Hepatocyte (in vitro differentiated cells): ENCODE results near the gene HYI. TPM values are rescaled to one million over a fixed set of nuclear protein-coding genes. Genes with fewer than 3 reads are reported as not detected.

Source experiments
- DNase-seq: peaks from one replicate; pipeline ENCODE4 v3.0.0-alpha.2; 2016; ENCODE audit warnings: low spot score
- H2AFZ ChIP-seq: fragments of 200-600 bp; sonication (generic); 2 replicates; pipeline ENCODE4 v1.6.0; 2016; ENCODE audit warnings: antibody characterized with exemption, mild to moderate bottlenecking
- H3K27ac ChIP-seq: fragments of 200-600 bp; sonication (generic); 2 replicates; pipeline ENCODE4 v1.5.1; 2016; ENCODE audit warnings: mild to moderate bottlenecking
- H3K27me3 ChIP-seq: fragments of 200-600 bp; sonication (generic); 2 replicates; pipeline ENCODE4 v1.6.1; 2016
- H3K36me3 ChIP-seq: fragments of 200-600 bp; sonication (generic); replicated peaks from 2 replicates; pipeline ENCODE4 v1.5.1; 2016; ENCODE audit warnings: low read depth; ENCODE audit not compliant: insufficient read depth
- H3K4me1 ChIP-seq: fragments of 200-600 bp; sonication (generic); 2 replicates; pipeline ENCODE4 v1.5.1; 2016; ENCODE audit warnings: mild to moderate bottlenecking, moderate library complexity; ENCODE audit not compliant: insufficient read depth
- H3K4me2 ChIP-seq: fragments of 200-600 bp; sonication (generic); 2 replicates; pipeline ENCODE4 v1.6.0; 2016
- H3K4me3 ChIP-seq: fragments of 200-600 bp; sonication (generic); 2 replicates; pipeline ENCODE4 v1.5.1; 2016; ENCODE audit warnings: mild to moderate bottlenecking
- H3K79me2 ChIP-seq: fragments of 200-600 bp; sonication (generic); 2 replicates; pipeline ENCODE4 v1.6.0; 2017; ENCODE audit warnings: mild to moderate bottlenecking
- H3K9me2 ChIP-seq: fragments of 200-600 bp; sonication (generic); replicated peaks from 2 replicates; pipeline ENCODE4 v1.6.0; 2017; ENCODE audit warnings: mild to moderate bottlenecking; ENCODE audit not compliant: insufficient read depth
- H3K9me3 ChIP-seq: fragments of 200-600 bp; sonication (generic); 2 replicates; pipeline ENCODE4 v1.5.1; 2016; ENCODE audit warnings: low read depth, mild to moderate bottlenecking
- H4K20me1 ChIP-seq: fragments of 200-600 bp; sonication (generic); 2 replicates; pipeline ENCODE4 v1.6.0; 2016; ENCODE audit warnings: mild to moderate bottlenecking; ENCODE audit not compliant: insufficient read depth, poor library complexity, severe bottlenecking
- EZH2 ChIP-seq: fragments of 200-600 bp; sonication (generic); IDR thresholded peaks from 2 replicates; pipeline ENCODE4 v1.6.1; 2016; ENCODE audit warnings: antibody characterized with exemption, mild to moderate bottlenecking, borderline replicate concordance
- EZH2phosphoT487 ChIP-seq: fragments of 200-600 bp; sonication (generic); IDR thresholded peaks from one replicate; pipeline ENCODE4 v1.6.1; 2018; ENCODE audit warnings: antibody characterized with exemption, mild to moderate bottlenecking, low read depth, moderate library complexity; ENCODE audit not compliant: unreplicated experiment, severe bottlenecking
- WGBS: methylation state at CpG from one replicate; pipeline ENCODE4 v1.1.6; 2016; ENCODE audit warnings: low lambda C conversion rate; ENCODE audit errors: missing lambda C conversion rate; 5-methylcytosine and 5-hydroxymethylcytosine counted together
- polyA plus RNA-seq: library from polyadenylated mRNA; unstranded; fragments of >200 nt; fragmentation: Nextera tagmentation; extraction: Ambion mirVana; gene quantifications from 2 replicates; pipeline ENCODE4 v1.2.1, GENCODE V29; 2016
- total RNA-seq: library from RNA; depleted of rRNA; stranded (reverse); fragments of >200 nt; gene quantifications from 2 replicates; pipeline ENCODE4 v1.2.3, GENCODE V29; 2014
- TF ChIP-seq, protein P1 (sequence below): fragments of 200-600 bp; sonication (generic); IDR thresholded peaks from 2 replicates; pipeline ENCODE4 v1.5.1; 2016; ENCODE audit warnings: antibody characterized with exemption, mild to moderate bottlenecking; ENCODE audit not compliant: poor library complexity

HYI gene
- total and polyA plus RNA-seq, 2 experiments from 2014 or later, result 30.7 to 37.5 TPM

- Histone ChIP-seq H3K27me3 (no peaks in the 10 kb centered on the region), H2AFZ (no peak overlapping the region), H3K4me2 (no peak overlapping the region), H3K79me2 (no peaks in the 10 kb centered on the region), H3K36me3 (no peaks in the 10 kb centered on the region), H3K9me2 (no peaks in the 10 kb centered on the region), H3K4me3 (no peak overlapping the region), H3K4me1 (no peaks in the 10 kb centered on the region), H3K27ac (no peak overlapping the region), H4K20me1 (no peaks in the 10 kb centered on the region), H3K9me3 (no peaks in the 10 kb centered on the region)
- WGBS, result 94% methylated on average over 20 of the region's 20 CpGs
- DNase-seq, result no peak
- TF ChIP-seq EZH2phosphoT487 (no peak), EZH2 (no peak)
These were observed 16.4 kb downstream of the HYI start for GRCh38 chr1:43437031-43437973.

- no peaks in the 10 kb centered on the region for H3K4me1 ChIP-seq
- no peak overlapping the region for H3K4me3 ChIP-seq
- H2AFZ ChIP-seq, result no peak overlapping the region
- H3K9me3 ChIP-seq, result no peaks in the 10 kb centered on the region
- H3K4me2 ChIP-seq, result no peak overlapping the region
- no peaks in the 10 kb centered on the region for H3K27me3 ChIP-seq
- TF ChIP-seq, protein P1, sequence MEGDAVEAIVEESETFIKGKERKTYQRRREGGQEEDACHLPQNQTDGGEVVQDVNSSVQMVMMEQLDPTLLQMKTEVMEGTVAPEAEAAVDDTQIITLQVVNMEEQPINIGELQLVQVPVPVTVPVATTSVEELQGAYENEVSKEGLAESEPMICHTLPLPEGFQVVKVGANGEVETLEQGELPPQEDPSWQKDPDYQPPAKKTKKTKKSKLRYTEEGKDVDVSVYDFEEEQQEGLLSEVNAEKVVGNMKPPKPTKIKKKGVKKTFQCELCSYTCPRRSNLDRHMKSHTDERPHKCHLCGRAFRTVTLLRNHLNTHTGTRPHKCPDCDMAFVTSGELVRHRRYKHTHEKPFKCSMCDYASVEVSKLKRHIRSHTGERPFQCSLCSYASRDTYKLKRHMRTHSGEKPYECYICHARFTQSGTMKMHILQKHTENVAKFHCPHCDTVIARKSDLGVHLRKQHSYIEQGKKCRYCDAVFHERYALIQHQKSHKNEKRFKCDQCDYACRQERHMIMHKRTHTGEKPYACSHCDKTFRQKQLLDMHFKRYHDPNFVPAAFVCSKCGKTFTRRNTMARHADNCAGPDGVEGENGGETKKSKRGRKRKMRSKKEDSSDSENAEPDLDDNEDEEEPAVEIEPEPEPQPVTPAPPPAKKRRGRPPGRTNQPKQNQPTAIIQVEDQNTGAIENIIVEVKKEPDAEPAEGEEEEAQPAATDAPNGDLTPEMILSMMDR, result no peak
- TF ChIP-seq EZH2 (no peak), EZH2phosphoT487 (no peak)
- no peaks in the 10 kb centered on the region for H3K9me2 ChIP-seq
- DNase-seq, result no peak
- WGBS, result 72% methylated on average over 3 of the region's 3 CpGs
- no peaks in the 10 kb centered on the region for H3K79me2 ChIP-seq
- H4K20me1 ChIP-seq, result no peaks in the 10 kb centered on the region
- no peak overlapping the region for H3K27ac ChIP-seq
- H3K36me3 ChIP-seq, result no peaks in the 10 kb centered on the region
These were observed 17.4 kb downstream of the HYI start for GRCh38 chr1:43436371-43436770.

DNA sequence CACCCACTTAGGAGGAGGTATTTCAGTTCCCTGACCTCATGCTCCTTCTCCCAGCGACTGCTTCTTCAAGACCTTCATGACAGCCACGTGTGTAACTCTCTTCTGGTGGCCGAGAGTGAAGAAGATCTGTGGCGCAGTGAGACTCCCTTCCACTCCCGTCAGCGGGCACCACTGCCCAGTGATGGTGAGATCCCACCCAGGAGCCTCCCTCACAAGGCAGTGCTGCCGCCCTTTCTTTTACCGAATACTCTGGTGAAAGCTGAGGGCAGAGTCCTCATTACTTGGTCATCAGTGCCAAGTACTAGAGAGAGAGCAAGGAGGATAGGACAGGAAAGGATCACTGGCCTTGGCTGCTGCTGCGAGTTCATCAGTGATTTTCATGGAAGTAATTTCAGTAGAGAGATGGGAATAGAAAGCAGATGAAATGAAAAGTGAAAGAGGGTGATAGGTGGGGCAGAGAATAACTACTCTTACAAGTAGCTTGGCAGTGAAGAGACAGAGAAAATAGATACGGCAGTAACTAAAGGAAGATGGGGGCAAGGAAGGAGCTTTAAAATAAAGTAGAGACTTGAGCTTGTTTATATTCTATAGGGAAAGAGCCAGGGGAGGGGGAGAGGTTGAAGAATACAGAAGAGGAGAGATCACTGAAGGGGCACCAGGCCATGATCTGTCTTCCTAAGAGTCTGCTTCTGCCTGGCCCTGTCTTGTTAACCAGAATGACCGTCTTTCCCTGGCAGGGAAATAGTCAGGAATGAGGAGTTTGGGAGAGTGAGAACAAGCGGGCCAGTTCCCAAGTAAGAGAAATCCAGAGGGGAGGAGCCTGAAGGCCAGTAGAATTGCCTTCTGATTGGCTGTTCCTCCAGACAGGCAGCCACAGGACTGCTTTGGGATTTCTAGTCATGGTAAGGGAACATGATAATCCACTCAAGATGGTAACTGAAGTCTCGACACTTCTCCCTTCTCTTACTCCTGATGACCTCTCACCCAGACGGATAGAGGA is 18.3 kb downstream of the HYI start:
- Histone ChIP-seq H4K20me1 (no peaks in the 10 kb centered on the region), H3K9me3 (no peaks in the 10 kb centered on the region), H3K27me3 (no peaks in the 10 kb centered on the region), H3K79me2 (no peaks in the 10 kb centered on the region), H3K4me2 (no peak overlapping the region), H2AFZ (no peak overlapping the region), H3K36me3 (no peaks in the 10 kb centered on the region), H3K9me2 (no peaks in the 10 kb centered on the region), H3K4me3 (no peak overlapping the region), H3K27ac (no peak overlapping the region), H3K4me1 (no peaks in the 10 kb centered on the region)
- 86% methylated on average over 14 of the region's 14 CpGs for WGBS
- DNase-seq, result no peak
- TF ChIP-seq, protein P1, result no peak
- TF ChIP-seq EZH2phosphoT487 (no peak), EZH2 (no peak)
